ENCODE measurements around the gene DNM2. TPM values are rescaled to one million over a fixed set of nuclear protein-coding genes. Genes with fewer than 3 reads are reported as not detected.

Gene DNM2
- total RNA-seq, 1 experiment from 2014 or later: 188 TPM

DNA sequence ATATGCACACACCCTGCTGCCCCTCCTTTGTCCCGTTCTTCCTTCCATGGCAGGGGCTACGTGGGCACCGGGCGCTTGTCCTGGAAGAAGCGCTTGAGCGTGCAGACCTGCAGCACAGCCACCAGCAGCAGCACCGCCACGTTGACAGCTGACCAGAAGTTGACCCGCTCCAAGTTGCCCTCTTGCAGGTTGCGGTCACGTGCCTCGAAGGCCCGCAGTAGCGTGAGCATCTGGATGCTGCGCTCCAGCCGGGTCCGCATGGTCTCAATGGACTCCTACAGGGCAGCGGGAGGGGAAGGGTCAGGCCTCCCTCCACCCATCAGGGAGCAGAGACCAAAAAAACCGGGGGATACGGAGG, 115.0 kb downstream of the DNM2 start:
- intact Hi-C loops (cut with micrococcal nuclease; ENCODE audit: unreplicated experiment): no loop called here
- BruUV-seq (replicated peaks): no TSS peak
- CTCF ChIA-PET: no interaction called here

GRCh38 chr19:10835089-10835753, 117.3 kb downstream of the DNM2 start:
- Histone ChIP-seq H3K4me1 (replicated peaks; ENCODE audit: insufficient read depth) (peaks cover 13% of the 10 kb centered on the region), H3K79me2 (ENCODE audit: low read depth) (peaks cover 10% of the 10 kb centered on the region; the same call in 1 of the 2 replicates), H2AFZ (no peak overlapping the region), H4K20me1 (ENCODE audit: insufficient read depth) (no peaks in the 10 kb centered on the region), H3K36me3 (ENCODE audit: low read depth) (peaks cover 8% of the 10 kb centered on the region), H3K27ac (no peak overlapping the region), H3K27me3 (ENCODE audit: insufficient read depth, low read depth) (no peaks in the 10 kb centered on the region), H3K9me3 (ENCODE audit: insufficient read depth, low read depth) (no peaks in the 10 kb centered on the region), H3F3A (ENCODE audit: insufficient read depth, low read depth) (peaks cover 32% of the 10 kb centered on the region), H3K4me3 (peak overlapping the region; percentile 38; the same call in 1 of the 2 replicates), H3K9me2 (ENCODE audit: insufficient read depth) (no peaks in the 10 kb centered on the region), H3K4me2 (peak overlapping the region; percentile 58)
- TF ChIP-seq EZH2 (IDR thresholded peaks at IDR 0.05; ENCODE audit: low read depth) (no peak), CTCF (conservative IDR thresholded peaks at IDR 0.05) (no peak)
- DNase-seq: peak in 1 of 2 experiments; percentile 99
- CTCF ChIA-PET: interaction anchor here (0.5 to 2.5 kb wide), 6 partner anchors 14 to 156 kb away, joined by 3 to 13 read pairs (median 7); partner anchors contain the start of gene DNM2
- no TSS peak for BruUV-seq (replicated peaks)
- POLR2A ChIA-PET (ENCODE audit: unreplicated experiment): interaction anchor here (0.6 to 0.7 kb wide), 2 partner anchors 11 to 29 kb away, joined by 3 to 5 read pairs; no protein-coding TSS in a partner anchor
- intact Hi-C loops (cut with micrococcal nuclease; ENCODE audit: unreplicated experiment): loop anchor here (2.0 kb wide), 1 partner anchor 36 kb away; the partner anchor contains the start of gene CARM1

More for the DNA sequence above, 115.0 kb downstream of the DNM2 start:
- Histone ChIP-seq H2AFZ (no peak overlapping the region), H3K9me2 (ENCODE audit: insufficient read depth) (no peaks in the 10 kb centered on the region), H3K4me1 (replicated peaks; ENCODE audit: insufficient read depth) (peaks cover 13% of the 10 kb centered on the region), H3K36me3 (ENCODE audit: low read depth) (peaks cover 8% of the 10 kb centered on the region), H3F3A (ENCODE audit: insufficient read depth, low read depth) (peaks cover 32% of the 10 kb centered on the region), H3K27ac (no peak overlapping the region), H3K9me3 (ENCODE audit: insufficient read depth, low read depth) (no peaks in the 10 kb centered on the region), H4K20me1 (ENCODE audit: insufficient read depth) (no peaks in the 10 kb centered on the region), H3K79me2 (ENCODE audit: low read depth) (peaks cover 10% of the 10 kb centered on the region; the same call in 1 of the 2 replicates), H3K4me3 (no peak overlapping the region), H3K27me3 (ENCODE audit: insufficient read depth, low read depth) (no peaks in the 10 kb centered on the region), H3K4me2 (no peak overlapping the region)
- POLR2A ChIA-PET (ENCODE audit: unreplicated experiment): no interaction called here
- no peak for TF ChIP-seq CTCF (conservative IDR thresholded peaks at IDR 0.05)
- no peak for TF ChIP-seq EZH2 (IDR thresholded peaks at IDR 0.05; ENCODE audit: low read depth)
- no peak for DNase-seq

DNA sequence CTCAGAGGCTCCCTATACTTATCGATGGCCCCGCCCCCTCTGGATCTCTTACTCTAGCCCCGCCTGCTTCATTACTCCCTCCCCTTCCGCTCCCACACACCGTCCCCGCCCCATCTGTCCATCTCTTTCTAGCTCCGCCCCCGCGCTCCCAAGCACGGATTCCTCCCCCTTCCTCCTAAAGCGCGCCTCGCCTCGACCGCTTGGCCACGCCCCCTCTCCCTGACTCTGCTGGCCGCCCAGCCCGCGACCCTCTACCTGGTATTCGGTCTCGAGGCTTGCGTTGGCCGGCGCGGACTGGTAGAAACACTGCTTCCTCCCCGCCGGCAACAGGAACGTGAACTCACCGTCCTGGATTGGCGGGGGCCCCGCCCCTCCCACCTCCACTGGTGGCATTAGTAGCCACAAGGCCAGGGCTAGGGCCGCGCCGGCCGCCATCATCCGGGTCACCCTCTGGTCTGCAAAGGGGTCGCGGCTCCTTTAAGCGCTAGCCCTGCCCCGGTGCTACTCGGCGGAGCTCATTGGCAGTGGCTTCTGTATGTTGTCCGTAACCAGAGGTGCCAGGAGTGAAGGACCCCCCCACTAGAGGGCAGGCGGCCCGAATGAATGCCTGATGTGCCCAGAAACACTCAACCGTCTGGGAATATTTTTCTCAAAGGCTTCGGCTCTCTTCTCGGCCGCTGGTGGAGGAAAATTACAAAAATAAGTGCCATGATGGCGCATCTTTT, 118.0 kb downstream of the DNM2 start, which contains the start of gene TMED1:
Gene TMED1, minus strand, starts transcription at position 459 of the 725 bp plus-strand sequence. Its CDS starts 21 bp downstream, at position 438.
- Histone ChIP-seq H2AFZ (peak within 1 kb of the TSS; percentile 91), H3K79me2 (ENCODE audit: low read depth) (peaks cover 10% of the 10 kb centered on the region; the same call in 1 of the 2 replicates), H3K4me1 (replicated peaks; ENCODE audit: insufficient read depth) (peaks cover 13% of the 10 kb centered on the region), H3K4me2 (peak within 1 kb of the TSS; percentile 71), H3K27me3 (ENCODE audit: insufficient read depth, low read depth) (no peaks in the 10 kb centered on the region), H3K36me3 (ENCODE audit: low read depth) (peaks cover 8% of the 10 kb centered on the region), H4K20me1 (ENCODE audit: insufficient read depth) (no peaks in the 10 kb centered on the region), H3K9me2 (ENCODE audit: insufficient read depth) (no peaks in the 10 kb centered on the region), H3K27ac (peak within 1 kb of the TSS; percentile 89), H3K9me3 (ENCODE audit: insufficient read depth, low read depth) (no peaks in the 10 kb centered on the region), H3K4me3 (peak within 1 kb of the TSS; percentile 62), H3F3A (ENCODE audit: insufficient read depth, low read depth) (peaks cover 32% of the 10 kb centered on the region)
- intact Hi-C loops (cut with micrococcal nuclease; ENCODE audit: unreplicated experiment): loop anchor here (1.0 to 2.0 kb wide), 4 partner anchors 27 to 119 kb away; partner anchors contain the start of gene CARM1
- TF ChIP-seq CTCF (conservative IDR thresholded peaks at IDR 0.05): peak; percentile 56
- no peak for TF ChIP-seq EZH2 (IDR thresholded peaks at IDR 0.05; ENCODE audit: low read depth)
- no TSS peak for BruUV-seq (replicated peaks)
- ChIA-PET POLR2A (ENCODE audit: unreplicated experiment) (interaction anchor here (0.5 to 1.0 kb wide), 8 partner anchors 9 to 599 kb away, joined by 3 to 24 read pairs (median 4); partner anchors contain the start of genes DNM2, ODAD3 and PRKCSH), CTCF (interaction anchor here (0.5 to 2.5 kb wide), 9 partner anchors 22 to 1250 kb away, joined by 3 to 13 read pairs (median 5); partner anchors contain the start of gene DNM2)
- DNase-seq: peak; percentile 94 to 98

Measured in PC-9 (cell line).